ENCODE results near the gene DTNB. TPM values are rescaled to one million over a fixed set of nuclear protein-coding genes. Genes with fewer than 3 reads are reported as not detected.

The DTNB gene
- polyA plus RNA-seq, 1 of the 3 experiments (the other 2 are of a cell fraction) = 15.3 TPM

DNA sequence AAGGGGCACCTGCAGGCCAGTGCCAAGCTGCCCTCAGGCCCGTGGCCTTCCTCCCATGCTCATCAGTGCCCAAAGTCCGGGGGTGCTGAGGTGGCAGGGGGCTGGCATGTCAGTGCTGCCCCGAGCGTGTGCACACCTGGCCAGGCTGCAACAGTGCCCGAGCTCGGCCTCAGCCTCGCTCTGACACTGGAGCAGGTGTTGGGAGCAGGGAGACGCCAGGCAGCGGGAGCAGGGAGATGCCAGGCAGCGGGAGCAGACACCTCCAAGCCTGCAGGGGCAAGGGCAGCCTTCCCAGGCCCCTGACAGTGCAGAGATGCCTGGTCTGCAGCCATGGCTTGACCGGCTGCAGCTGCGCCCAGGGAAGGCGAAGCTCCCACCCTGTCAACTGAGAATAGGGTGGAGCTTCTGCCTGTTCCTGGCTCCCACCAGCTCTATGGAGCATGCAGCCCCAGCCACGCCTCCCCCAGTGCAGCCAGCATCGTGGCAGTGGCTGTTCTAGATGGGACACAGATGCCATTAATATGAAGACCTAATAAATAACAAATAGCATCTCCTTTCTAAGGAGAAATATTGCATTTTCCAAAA lies 82.4 kb downstream of the DTNB start:
- Histone ChIP-seq H3K36me3 (replicated peaks in 1 of 2; ENCODE audit: control insufficient read depth in 1 of 2, insufficient read depth in 2 of 2, low read length in 1 of 2) (no peaks in the 10 kb centered on the region), H3F3A (replicated peaks; ENCODE audit: insufficient read depth) (peaks cover 10% of the 10 kb centered on the region), H3K4me3 (ENCODE audit: low read depth in 2 of 2, low read length in 1 of 2) (no peak overlapping the region), H3K9me2 (no peaks in the 10 kb centered on the region), H3K27ac (ENCODE audit: low read depth in 2 of 2, low read length in 1 of 2) (no peak overlapping the region), H3K9me3 (no peaks in the 10 kb centered on the region), H4K20me1 (ENCODE audit: insufficient read depth) (no peaks in the 10 kb centered on the region), H3K4me2 (no peak overlapping the region), H3K27me3 (ENCODE audit: insufficient read depth) (no peaks in the 10 kb centered on the region), H3K79me2 (ENCODE audit: insufficient read depth) (no peaks in the 10 kb centered on the region), H3K9ac (no peak overlapping the region), H3K4me1 (ENCODE audit: control insufficient read depth in 1 of 2, insufficient read depth in 2 of 2, low read depth in 1 of 2, low read length in 1 of 2) (peaks cover 20 to 26% of the 10 kb centered on the region in 2 experiments), H2AFZ (ENCODE audit: low read depth) (no peak overlapping the region)
- ChIA-PET POLR2A (no interaction called here), CTCF (interaction anchor here (0.8 to 1.9 kb wide), 4 partner anchors 16 to 311 kb away, joined by 3 to 13 read pairs (median 3); no protein-coding TSS in a partner anchor)
- TF ChIP-seq EZH2phosphoT487 (IDR thresholded peaks at IDR 0.05; ENCODE audit: borderline replicate concordance, low read depth) = no peak
- 94% methylated on average over 8 of the region's 15 CpGs for WGBS (ENCODE audit: low lambda C conversion rate)
- no peak for DNase-seq

DNA sequence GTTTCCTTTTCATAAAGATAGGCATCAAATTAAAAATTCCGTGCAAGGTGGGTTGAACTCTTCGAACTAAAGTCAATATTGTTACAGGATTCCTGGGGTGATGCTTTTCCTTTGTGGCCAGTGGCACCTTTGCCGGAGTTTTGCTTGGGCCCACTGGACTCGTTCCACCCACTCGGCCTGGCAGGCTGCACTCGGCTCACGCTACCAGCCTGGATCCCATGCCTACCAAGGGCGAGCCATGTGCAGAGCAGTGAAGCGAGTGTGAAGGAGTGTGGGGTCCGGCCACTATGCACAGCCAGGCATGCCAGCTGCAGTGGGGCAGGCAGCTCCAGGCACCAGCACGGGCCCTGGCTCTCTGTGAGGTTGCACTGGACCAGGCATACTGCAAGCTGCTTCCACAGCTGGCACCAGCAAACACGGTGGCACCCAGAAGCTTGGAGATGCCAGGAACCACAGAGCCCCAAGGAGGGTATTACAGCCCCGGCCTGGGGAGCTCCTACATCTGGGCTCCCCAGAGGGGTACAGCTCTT lies 83.6 kb downstream of the DTNB start:
- DNase-seq = no peak
- CTCF ChIA-PET = interaction anchor here (0.6 to 1.9 kb wide), 5 partner anchors 15 to 410 kb away, joined by 3 to 13 read pairs (median 3); no protein-coding TSS in a partner anchor
- no peaks in the 10 kb centered on the region for H4K20me1 ChIP-seq (ENCODE audit: insufficient read depth)
- H3F3A ChIP-seq (replicated peaks; ENCODE audit: insufficient read depth) = peaks cover 14% of the 10 kb centered on the region
- no peak overlapping the region for H3K4me3 ChIP-seq (ENCODE audit: low read depth in 2 of 2, low read length in 1 of 2)
- POLR2A ChIA-PET = interaction anchor here (0.6 to 1.1 kb wide), 2 partner anchors 9 to 183 kb away, joined by 4 to 6 read pairs; no protein-coding TSS in a partner anchor
- H3K4me2 ChIP-seq = no peak overlapping the region
- H3K9ac ChIP-seq = no peak overlapping the region
- WGBS (ENCODE audit: low lambda C conversion rate) = 96% methylated on average over 12 of the region's 13 CpGs
- no peak overlapping the region for H3K27ac ChIP-seq (ENCODE audit: low read depth in 2 of 2, low read length in 1 of 2)
- H3K36me3 ChIP-seq (replicated peaks in 1 of 2; ENCODE audit: control insufficient read depth in 1 of 2, insufficient read depth in 2 of 2, low read length in 1 of 2) = no peaks in the 10 kb centered on the region
- H2AFZ ChIP-seq (ENCODE audit: low read depth) = no peak overlapping the region
- no peaks in the 10 kb centered on the region for H3K79me2 ChIP-seq (ENCODE audit: insufficient read depth)
- no peak for TF ChIP-seq CHD2 (IDR thresholded peaks at IDR 0.05; ENCODE audit: low read length, partially characterized antibody)
- no peak for TF ChIP-seq FOSL2 (IDR thresholded peaks at IDR 0.05; ENCODE audit: borderline replicate concordance, low read depth)
- no peak for TF ChIP-seq SMC3 (IDR thresholded peaks at IDR 0.05; ENCODE audit: low read depth, low read length)
- no peak for TF ChIP-seq RXRA (IDR thresholded peaks at IDR 0.05; ENCODE audit: borderline replicate concordance, low read depth)
- TF ChIP-seq, protein P1, sequence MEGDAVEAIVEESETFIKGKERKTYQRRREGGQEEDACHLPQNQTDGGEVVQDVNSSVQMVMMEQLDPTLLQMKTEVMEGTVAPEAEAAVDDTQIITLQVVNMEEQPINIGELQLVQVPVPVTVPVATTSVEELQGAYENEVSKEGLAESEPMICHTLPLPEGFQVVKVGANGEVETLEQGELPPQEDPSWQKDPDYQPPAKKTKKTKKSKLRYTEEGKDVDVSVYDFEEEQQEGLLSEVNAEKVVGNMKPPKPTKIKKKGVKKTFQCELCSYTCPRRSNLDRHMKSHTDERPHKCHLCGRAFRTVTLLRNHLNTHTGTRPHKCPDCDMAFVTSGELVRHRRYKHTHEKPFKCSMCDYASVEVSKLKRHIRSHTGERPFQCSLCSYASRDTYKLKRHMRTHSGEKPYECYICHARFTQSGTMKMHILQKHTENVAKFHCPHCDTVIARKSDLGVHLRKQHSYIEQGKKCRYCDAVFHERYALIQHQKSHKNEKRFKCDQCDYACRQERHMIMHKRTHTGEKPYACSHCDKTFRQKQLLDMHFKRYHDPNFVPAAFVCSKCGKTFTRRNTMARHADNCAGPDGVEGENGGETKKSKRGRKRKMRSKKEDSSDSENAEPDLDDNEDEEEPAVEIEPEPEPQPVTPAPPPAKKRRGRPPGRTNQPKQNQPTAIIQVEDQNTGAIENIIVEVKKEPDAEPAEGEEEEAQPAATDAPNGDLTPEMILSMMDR (IDR thresholded peaks at IDR 0.05) = no peak
- H3K27me3 ChIP-seq (ENCODE audit: insufficient read depth) = no peaks in the 10 kb centered on the region
- H3K4me1 ChIP-seq (ENCODE audit: control insufficient read depth in 1 of 2, insufficient read depth in 2 of 2, low read depth in 1 of 2, low read length in 1 of 2) = peaks cover 20 to 26% of the 10 kb centered on the region in 2 experiments
- H3K9me2 ChIP-seq = no peaks in the 10 kb centered on the region
- H3K9me3 ChIP-seq = no peaks in the 10 kb centered on the region

DNA sequence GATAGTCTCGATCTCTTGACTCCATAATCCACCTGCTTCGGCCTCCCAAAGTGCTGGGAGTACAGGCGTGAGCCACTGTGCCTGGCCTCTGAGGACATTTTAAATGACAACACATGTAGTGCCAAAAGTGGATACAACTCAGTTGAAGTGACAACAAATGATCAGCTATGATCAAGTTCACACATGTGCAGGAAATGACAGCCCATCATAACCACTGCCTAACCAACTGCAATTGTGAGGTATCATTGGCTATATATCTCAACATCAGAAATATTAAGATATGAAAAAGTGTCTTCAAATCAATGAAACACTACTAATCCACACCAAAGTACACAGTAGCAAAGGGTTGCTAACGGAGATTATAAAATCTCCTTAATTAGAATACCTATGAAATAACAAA lies 84.8 kb downstream of the DTNB start:
- ChIA-PET POLR2A (no interaction called here), CTCF (interaction anchor here (1.1 to 1.6 kb wide), 4 partner anchors 10 to 77 kb away, joined by 3 read pairs; no protein-coding TSS in a partner anchor)
- no peak for TF ChIP-seq TAF1 (IDR thresholded peaks at IDR 0.05; ENCODE audit: borderline replicate concordance, low read depth, low read length)
- TF ChIP-seq GABPA (IDR thresholded peaks at IDR 0.05; ENCODE audit: low read depth) = no peak
- TF ChIP-seq, protein P2, sequence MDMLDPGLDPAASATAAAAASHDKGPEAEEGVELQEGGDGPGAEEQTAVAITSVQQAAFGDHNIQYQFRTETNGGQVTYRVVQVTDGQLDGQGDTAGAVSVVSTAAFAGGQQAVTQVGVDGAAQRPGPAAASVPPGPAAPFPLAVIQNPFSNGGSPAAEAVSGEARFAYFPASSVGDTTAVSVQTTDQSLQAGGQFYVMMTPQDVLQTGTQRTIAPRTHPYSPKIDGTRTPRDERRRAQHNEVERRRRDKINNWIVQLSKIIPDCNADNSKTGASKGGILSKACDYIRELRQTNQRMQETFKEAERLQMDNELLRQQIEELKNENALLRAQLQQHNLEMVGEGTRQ (IDR thresholded peaks at IDR 0.05; ENCODE audit: borderline replicate concordance, low read depth, low read length) = no peak
- TF ChIP-seq FOXM1 (IDR thresholded peaks at IDR 0.05; ENCODE audit: low read depth) = no peak
- TF ChIP-seq CHD2 (IDR thresholded peaks at IDR 0.05; ENCODE audit: low read length, partially characterized antibody) = no peak
- TF ChIP-seq TEAD4 (IDR thresholded peaks at IDR 0.05; ENCODE audit: borderline replicate concordance, insufficient read depth) = no peak
- TF ChIP-seq, protein P3, sequence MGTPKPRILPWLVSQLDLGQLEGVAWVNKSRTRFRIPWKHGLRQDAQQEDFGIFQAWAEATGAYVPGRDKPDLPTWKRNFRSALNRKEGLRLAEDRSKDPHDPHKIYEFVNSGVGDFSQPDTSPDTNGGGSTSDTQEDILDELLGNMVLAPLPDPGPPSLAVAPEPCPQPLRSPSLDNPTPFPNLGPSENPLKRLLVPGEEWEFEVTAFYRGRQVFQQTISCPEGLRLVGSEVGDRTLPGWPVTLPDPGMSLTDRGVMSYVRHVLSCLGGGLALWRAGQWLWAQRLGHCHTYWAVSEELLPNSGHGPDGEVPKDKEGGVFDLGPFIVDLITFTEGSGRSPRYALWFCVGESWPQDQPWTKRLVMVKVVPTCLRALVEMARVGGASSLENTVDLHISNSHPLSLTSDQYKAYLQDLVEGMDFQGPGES (IDR thresholded peaks at IDR 0.05; ENCODE audit: low read depth, low read length) = no peak
- TF ChIP-seq, protein P4, sequence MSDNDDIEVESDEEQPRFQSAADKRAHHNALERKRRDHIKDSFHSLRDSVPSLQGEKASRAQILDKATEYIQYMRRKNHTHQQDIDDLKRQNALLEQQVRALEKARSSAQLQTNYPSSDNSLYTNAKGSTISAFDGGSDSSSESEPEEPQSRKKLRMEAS (IDR thresholded peaks at IDR 0.05; ENCODE audit: low read depth) = no peak
- DNase-seq = no peak
- peaks cover 20 to 26% of the 10 kb centered on the region in 2 experiments for H3K4me1 ChIP-seq (ENCODE audit: control insufficient read depth in 1 of 2, insufficient read depth in 2 of 2, low read depth in 1 of 2, low read length in 1 of 2)
- H3K27me3 ChIP-seq (ENCODE audit: insufficient read depth) = no peaks in the 10 kb centered on the region
- 94% methylated on average over 4 of the region's 4 CpGs for WGBS (ENCODE audit: low lambda C conversion rate)
- H2AFZ ChIP-seq (ENCODE audit: low read depth) = no peak overlapping the region
- no peaks in the 10 kb centered on the region for H4K20me1 ChIP-seq (ENCODE audit: insufficient read depth)
- no peaks in the 10 kb centered on the region for H3K79me2 ChIP-seq (ENCODE audit: insufficient read depth)
- H3K9me2 ChIP-seq = no peaks in the 10 kb centered on the region
- H3K9me3 ChIP-seq = no peaks in the 10 kb centered on the region
- no peak overlapping the region for H3K4me3 ChIP-seq (ENCODE audit: low read depth in 2 of 2, low read length in 1 of 2)
- no peak overlapping the region for H3K27ac ChIP-seq (ENCODE audit: low read depth in 2 of 2, low read length in 1 of 2)
- H3F3A ChIP-seq (replicated peaks; ENCODE audit: insufficient read depth) = peaks cover 14% of the 10 kb centered on the region
- no peaks in the 10 kb centered on the region for H3K36me3 ChIP-seq (replicated peaks in 1 of 2; ENCODE audit: control insufficient read depth in 1 of 2, insufficient read depth in 2 of 2, low read length in 1 of 2)
- H3K4me2 ChIP-seq = no peak overlapping the region
- H3K9ac ChIP-seq = no peak overlapping the region

Measured in SK-N-SH (cell line).